Activated CD8-positive, alpha-beta memory T cell treated with anti-CD3 and anti-CD28 coated beads, Interleukin-2, amount 50 U/mL, for 24 hours (primary cell): ENCODE measurements around the gene BRF1.

Source experiments
- DNase-seq: peaks from one replicate; pipeline ENCODE4 v3.0.0-alpha.2; 2020; ENCODE audit errors: extremely low read depth

Gene BRF1

DNA sequence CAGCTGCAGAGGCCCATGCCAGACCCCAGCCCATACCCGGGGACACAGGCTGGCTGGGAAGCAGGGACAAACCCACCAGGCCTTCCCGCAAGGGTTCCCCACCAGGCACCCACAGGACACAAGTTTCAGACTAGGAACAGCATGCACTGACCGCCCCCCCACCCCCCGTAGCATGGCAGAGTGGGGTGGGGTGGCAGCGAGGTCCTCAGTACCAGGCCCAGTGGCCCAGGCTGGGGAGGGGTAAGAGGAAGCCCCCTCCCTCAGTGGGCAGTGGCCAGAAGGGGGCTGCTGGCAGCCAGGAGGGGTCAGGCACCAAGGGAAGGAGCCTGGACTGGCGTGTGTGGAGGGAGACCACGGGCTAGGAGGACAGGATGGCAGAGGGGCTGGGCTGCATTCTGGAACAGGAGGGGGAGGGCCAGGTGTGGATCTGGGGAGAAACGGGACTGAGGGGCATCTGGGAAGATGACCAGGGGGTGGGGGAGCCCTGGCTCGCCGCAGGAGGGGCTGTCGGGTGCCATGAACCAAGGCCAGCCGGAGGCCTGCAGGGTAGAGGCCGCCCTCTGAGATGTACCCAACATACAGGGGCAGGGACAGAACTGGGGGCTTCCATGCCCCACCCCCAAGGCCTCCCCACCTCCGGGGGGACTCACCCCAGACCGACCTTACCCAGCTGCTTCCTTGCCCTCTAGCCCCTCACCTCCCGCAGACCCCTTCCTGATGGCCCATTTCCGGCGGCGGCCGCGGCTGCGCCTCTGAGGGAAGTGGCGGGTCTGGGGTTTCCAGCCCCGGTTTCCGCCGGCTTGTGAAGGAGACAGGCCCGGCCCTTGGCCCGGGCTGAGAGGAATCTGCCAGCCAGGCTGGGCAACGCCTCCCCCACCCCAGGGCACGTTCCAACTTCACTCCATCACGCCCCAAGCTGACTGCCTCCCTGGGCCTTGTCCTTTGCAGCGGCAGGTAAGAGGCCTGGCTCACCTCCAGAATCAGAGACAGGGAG, 126.6 kb downstream of the BRF1 start:
- no peak for DNase-seq

- no peak for DNase-seq
Observed at GRCh38 chr14:105173145-105173544, 127.7 kb downstream of the BRF1 start.

DNA sequence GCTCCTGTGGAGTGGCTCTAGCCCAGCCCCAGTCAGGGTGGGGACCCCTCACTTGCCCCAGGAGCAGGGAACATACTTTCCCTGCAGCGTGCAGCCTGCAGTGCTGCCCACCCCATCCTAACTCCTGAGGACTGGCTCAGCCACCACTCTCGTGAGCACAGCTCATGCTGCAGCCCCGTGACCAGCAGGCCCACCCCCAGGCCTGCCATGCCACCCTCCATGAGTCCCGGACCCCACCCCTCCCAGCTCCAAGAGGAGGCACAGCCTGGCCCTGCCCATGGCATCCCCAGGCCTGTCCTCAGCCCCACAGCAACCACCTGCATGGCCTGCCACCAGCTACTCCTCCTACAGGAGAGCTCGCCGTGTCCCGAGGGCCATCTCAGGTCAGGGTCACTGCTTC, 128.3 kb downstream of the BRF1 start:
- DNase-seq, result no peak

GRCh38 chr14:105171004-105171673, 129.7 kb downstream of the BRF1 start:
- no peak for DNase-seq

- no peak for DNase-seq
Observed at GRCh38 chr14:105169776-105170655, 130.8 kb downstream of the BRF1 start.

GRCh38 chr14:105168979-105169507, 131.8 kb downstream of the BRF1 start:
- no peak for DNase-seq

DNA sequence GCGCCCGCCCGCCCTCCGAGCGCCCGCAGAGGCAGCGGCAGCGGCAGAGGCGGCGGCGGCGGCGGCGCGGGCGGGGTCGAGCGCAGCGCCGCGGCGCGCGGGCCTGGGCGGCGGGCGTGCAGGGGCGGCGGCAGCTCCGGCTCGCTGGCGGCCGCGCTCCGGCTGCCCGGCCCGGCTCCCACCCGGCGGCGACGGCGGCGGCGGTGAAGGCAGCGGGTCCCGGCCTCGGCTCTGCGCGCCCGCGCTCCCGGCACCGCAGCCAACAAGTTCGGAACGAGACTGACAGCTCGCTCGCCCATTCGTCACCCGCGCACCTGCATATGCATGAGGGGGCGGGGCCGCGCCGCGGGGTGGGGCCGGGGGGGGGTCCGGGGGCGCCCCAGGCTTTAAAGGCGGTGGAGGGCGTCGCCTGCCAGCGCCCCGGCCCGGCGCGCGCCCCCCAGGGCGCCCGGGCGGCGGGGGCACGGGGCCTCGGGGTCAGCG, 132.3 kb downstream of the BRF1 start, which contains the start of gene JAG2:
Gene JAG2, minus strand, starts transcription at position 281 of the 483 bp plus-strand sequence. CDS start 356 bp downstream, outside the sequence.
- no peak for DNase-seq

GRCh38 chr14:105168093-105168420, 132.7 kb downstream of the BRF1 start:
- DNase-seq, result no peak

- DNase-seq, result no peak
Observed at GRCh38 chr14:105167303-105168092, 133.3 kb downstream of the BRF1 start.

- no peak for DNase-seq
Observed at GRCh38 chr14:105166571-105167302, 134.1 kb downstream of the BRF1 start.

- DNase-seq, result no peak
Observed at GRCh38 chr14:105165761-105166485, 134.9 kb downstream of the BRF1 start.

GRCh38 chr14:105165134-105165704, 135.6 kb downstream of the BRF1 start:
- no peak for DNase-seq

- DNase-seq, result no peak
Observed at GRCh38 chr14:105163040-105163742, 137.6 kb downstream of the BRF1 start.

DNA sequence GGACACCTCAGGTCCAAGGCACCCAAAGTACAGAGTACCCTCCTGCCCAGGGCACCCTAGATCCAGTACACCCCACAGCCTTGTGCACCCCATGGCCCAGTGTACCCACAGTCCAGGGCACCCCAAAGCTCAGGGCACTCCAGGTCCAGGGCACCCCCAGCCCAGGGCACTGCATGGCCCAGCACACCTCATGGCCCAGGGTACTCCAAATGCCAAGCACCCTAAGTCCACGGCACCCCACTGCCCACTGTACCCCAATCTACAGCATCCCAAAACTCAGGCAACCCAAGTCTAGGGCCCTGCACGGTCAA, 138.2 kb downstream of the BRF1 start:
- DNase-seq, result no peak

DNA sequence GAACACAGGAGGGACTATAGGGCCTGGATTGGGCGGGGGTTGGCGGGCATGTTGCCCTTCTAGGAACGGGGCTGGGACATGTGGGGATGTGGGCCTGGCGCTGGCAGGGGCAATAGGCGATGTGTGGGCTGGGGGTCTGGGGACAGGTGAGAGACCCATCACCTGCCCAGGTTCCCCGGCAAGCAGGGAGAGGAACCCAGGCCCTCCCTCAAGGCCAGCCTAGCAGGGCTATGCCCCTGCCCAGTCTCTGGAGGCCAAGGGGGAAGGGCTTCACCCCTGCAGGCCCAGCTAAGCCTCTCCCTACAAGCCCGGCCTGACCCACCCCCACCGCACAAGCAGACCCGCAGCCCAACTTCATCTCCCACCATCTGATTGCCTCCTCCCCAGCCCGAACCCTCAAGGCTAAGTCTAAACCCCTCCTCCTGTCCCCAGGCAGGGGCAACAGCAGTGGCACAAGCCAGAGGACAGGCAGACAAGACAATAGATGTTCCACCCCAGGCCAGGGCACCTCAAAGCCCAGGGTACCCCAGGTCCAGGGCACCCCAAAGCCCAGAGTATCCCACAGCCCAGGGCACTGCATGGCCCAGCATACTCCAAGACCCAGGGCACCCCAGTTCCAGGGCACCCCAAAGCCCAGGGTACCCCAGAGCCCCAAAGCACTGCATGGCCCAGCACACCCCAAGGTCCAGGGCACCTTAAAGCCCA, 138.7 kb downstream of the BRF1 start:
- DNase-seq, result no peak

DNA sequence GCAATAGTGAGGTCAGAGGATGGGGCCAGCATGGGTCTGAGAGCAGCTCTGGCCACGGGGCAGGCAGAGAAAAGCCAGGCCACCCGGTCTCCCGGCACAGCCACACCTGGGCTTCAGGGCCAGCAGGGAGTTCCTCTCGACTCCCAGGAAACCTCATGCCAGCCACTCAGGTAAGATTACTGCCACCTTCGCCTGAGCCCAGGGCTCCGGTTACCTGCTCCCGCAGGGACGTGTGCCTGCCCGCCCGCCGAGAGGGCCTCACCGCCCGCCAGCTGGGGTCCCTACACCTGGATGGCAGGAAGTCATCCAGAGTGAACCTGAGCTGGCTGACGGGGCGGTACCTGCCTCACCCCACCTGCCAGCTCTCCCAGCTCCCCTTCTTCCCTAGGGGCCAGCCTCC, 139.5 kb downstream of the BRF1 start:
- no peak for DNase-seq

- no peak for DNase-seq
Observed at GRCh38 chr14:105160776-105161175, 140.0 kb downstream of the BRF1 start.

- no peak for DNase-seq
Observed at GRCh38 chr14:105159344-105159743, 141.5 kb downstream of the BRF1 start.
